NB4 (cell line): ENCODE results near the gene UBALD1.

Experiments used
- POLR2A ChIP-seq: IDR thresholded peaks from 2 replicates; pipeline ENCODE4 v1.6.1; 2011; ENCODE audit warnings: mild to moderate bottlenecking; ENCODE audit not compliant: insufficient read length; ENCODE audit errors: extremely low read depth
- TF ChIP-seq, protein P1 (sequence below): IDR thresholded peaks from one replicate; pipeline ENCODE4 v1.5.1; 2012; ENCODE audit warnings: low read depth, low read length

DNA sequence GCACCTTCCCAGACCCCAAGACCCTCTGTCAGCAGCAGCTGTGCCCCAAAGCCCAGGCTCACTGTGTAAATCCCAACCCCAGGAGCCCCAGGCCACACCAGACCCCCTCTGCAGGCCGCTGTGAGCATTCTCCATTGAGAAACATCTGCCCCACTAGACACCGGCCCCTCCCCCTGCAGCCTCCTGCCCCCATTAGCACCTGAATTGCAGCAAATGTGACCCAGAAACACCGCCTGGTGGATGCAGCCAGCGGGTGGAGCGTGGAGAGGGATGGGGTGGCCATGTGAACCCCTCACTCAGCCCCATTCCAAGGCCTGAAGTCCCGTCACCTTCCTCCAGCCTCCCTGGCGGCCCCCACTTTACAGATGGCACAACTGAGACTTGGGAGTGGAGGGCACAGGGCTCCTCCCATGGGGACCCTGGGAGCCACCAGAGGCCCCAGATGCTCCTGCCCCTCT is 2.2 kb downstream of the UBALD1 start:
- TF ChIP-seq, protein P1, sequence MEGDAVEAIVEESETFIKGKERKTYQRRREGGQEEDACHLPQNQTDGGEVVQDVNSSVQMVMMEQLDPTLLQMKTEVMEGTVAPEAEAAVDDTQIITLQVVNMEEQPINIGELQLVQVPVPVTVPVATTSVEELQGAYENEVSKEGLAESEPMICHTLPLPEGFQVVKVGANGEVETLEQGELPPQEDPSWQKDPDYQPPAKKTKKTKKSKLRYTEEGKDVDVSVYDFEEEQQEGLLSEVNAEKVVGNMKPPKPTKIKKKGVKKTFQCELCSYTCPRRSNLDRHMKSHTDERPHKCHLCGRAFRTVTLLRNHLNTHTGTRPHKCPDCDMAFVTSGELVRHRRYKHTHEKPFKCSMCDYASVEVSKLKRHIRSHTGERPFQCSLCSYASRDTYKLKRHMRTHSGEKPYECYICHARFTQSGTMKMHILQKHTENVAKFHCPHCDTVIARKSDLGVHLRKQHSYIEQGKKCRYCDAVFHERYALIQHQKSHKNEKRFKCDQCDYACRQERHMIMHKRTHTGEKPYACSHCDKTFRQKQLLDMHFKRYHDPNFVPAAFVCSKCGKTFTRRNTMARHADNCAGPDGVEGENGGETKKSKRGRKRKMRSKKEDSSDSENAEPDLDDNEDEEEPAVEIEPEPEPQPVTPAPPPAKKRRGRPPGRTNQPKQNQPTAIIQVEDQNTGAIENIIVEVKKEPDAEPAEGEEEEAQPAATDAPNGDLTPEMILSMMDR, result peak; percentile 22
- TF ChIP-seq POLR2A, result no peak
